GM18498 (cell line): ENCODE data around the gene LCNL1.

Source experiments
- ATAC-seq: cut with Tn5 transposase; IDR thresholded peaks from one replicate; pipeline ENCODE4 v1.9.1; 2021; ENCODE audit warnings: mild to moderate bottlenecking, moderate library complexity; ENCODE audit not compliant: unreplicated experiment

Gene LCNL1

DNA sequence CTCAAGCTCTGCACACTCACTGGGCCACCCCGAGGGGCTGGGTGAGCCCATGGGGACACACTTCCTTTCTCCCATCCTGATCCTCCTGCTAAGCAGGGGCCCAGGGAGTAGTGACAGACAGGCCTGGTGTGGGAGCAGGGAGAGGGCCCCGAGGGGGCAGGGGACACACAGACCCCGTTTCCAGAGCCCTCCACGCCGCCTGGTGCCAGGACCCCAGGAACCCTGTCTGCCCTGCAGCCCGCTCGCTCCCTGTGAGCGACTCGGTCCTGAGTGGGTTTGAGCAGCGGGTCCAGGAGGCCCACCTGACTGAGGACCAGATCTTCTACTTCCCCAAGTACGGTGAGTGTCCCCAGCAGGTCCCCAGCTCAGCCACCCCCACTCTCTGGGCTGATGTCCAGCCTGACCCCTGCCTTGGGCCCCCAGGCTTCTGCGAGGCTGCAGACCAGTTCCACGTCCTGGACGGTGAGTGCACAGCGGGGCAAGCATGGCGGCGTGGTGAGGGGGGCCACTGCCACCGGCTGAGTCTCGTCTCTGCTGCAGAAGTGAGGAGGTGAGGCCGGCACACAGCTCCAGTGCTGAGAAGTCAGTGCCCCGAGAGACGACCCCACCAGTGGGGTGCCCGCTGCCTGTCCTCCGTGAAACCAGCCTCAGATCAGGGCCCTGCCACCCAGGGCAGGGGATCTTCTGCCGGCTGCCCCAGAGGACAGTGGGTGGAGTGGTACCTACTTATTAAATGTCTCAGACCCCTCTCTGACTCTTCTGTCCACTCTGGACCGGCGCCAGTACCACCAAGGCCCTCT is 36.4 kb upstream of the LCNL1 start:
- ATAC-seq, result no peak

DNA sequence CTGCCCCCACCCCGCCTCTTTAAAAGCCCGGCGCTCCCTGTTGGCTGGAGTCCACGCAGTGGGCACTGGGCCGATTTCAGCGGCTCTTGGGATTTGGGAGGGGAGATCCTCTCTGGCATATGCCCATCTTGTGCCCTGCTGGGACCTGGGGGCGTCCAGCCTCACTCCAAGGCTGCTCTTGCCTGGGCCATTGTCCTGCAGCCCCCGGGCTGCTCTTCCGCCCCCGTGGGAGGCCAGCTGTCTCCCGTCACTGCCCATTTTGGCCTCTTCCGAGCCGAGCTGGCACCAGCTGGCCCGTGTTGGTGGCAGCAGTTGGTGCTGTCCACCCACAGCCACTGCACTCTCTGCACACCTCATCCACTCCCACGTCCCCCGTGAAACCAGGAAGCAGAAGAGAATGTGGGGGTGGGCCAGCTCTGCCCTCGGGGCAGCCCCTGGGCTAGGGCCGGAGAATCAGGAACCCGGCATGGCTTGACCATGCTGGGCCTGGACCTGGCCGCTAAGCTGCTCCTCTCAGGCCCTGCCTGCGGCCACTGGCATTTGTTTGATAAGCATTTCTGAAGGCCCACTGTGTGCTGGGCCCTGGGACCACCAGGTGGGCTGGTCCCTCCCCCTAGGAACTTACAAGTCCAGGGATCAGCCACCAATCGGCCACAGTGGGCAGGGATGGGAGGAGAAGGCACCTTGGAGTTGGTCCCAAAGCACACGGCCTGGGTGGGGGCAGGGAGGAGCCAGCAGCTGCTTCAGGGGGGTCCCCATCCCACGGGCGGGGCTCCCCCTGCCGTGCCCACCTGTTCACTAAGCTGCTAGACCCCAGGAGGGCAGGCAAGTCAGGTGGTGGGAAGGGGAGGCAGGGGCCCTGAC is 35.5 kb upstream of the LCNL1 start:
- no peak for ATAC-seq

DNA sequence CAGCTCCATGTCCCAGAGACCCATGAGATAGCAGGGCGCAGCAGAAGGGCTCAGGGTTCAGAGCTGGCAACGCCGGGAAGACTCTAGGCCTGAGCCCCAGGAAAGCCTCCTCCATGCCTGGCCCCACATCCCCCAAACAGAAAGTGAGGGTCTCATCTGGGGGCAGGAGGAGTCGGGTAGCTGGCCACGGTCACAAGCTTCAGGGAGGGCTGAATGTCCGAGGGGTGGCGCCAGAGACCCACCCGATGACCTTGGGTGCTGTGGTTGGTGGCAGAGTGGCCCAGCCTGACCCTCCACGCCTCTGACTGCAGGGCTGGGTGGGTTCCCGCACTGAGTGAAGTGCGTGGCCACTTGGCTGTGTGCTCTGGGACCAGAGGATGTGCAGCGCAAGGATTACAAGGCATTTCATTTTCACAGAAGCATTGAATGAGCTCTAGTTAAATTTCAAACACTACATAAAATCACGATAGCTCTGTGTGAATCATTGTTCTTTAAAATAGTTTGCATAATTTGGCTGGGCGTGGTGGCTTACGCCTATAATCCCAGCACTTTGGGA is 34.8 kb upstream of the LCNL1 start:
- no peak for ATAC-seq

DNA sequence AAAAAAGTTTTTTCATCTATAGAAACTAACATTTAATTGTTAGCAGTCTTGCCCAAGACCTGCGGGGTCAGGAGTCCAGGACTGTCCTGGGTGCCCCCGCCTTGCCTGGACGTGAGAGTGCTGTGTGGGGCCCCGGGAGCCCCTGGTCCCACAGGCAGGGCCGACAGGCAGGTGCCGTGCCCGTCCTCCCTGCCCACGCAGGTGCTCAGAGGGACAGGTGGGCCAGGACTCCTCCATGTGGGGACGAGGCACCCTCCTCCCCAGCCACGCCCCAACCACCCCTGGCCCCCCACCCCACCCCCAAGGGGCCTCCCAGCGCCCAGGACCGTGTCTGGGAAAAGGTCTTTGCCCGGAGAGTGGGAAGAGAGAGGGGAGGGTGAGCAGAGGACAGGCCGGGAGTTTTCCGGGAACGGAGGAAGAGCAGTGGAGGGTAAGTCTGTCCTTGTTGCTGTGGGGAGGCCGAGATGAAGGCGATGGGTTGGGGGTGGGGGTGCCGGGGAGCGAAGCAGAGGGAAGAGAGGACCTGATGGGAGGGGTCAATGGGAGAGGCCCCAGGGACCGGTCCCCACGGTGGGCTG is 33.5 kb upstream of the LCNL1 start:
- no peak for ATAC-seq

DNA sequence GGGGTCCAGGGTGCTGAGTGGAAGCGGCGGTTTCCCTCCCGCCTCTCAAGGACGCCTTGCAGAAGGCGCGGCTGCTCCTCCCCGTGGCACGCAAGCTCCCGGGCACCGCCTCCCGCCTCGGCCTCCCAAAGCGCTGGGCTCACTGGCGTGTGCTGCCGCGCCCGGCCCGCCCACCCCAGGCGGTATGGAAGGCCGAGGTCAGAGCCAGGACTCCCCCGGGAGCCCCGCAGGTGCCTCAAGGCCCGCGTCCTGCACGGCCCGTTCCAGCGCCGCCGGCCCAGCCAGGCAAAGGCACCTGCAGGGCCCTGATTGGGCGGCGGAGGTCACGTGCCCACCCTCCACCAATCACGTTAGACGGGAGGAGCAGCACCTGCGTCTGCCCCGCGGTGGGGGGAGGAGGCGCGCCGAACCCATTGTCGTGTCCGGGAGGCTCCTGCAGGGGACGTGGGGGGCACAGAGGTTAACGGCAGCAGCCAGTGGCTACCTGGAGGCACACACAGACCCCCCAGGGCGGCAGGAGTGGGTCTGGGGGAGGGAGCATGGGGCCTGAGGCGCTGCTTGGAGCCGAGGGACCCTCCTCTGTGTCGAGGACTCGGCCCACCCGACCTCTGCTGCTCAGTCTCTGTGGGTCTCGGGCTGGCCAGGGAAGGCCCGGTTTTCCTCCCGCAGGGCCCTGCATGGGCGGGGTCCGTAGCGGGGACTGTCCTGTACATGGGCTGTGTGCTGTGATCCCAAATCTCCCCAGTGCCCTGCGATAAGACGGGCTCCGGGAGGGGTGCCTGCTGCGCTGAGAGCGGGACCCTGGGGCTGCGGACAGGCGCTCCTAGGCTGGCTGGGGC is 32.8 kb upstream of the LCNL1 start:
- peak; percentile 84 for ATAC-seq

DNA sequence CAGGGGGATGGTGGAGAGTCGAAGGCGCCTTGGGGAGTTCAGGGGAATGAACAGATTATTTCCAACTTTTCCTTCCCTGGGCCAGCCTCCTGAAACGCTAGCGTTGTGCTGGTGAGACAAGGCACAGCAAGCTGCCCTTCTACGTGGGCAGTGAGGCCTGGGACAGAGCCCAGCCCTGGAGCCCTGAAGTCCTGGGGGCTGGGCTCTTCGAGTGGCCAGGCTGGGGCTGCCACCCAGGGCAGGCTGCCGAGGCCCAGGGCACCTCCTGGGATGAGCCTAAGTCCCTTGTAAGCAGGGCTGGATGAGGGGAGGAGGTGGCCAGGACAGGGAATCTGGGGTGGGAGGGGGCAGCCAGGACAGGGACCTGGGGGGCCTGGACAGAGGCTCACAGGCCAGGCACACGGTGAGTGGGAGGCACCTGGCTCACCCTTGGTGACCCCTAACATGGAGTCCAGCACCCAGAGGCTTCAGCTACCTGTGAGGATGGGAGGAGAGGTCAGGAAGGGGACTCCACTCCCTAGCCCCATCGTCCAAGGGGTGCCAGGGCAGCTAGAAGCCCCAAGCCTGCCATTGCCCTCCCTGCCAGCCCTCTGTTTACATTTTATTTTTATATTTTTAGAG is 32.0 kb upstream of the LCNL1 start:
- ATAC-seq, result no peak

DNA sequence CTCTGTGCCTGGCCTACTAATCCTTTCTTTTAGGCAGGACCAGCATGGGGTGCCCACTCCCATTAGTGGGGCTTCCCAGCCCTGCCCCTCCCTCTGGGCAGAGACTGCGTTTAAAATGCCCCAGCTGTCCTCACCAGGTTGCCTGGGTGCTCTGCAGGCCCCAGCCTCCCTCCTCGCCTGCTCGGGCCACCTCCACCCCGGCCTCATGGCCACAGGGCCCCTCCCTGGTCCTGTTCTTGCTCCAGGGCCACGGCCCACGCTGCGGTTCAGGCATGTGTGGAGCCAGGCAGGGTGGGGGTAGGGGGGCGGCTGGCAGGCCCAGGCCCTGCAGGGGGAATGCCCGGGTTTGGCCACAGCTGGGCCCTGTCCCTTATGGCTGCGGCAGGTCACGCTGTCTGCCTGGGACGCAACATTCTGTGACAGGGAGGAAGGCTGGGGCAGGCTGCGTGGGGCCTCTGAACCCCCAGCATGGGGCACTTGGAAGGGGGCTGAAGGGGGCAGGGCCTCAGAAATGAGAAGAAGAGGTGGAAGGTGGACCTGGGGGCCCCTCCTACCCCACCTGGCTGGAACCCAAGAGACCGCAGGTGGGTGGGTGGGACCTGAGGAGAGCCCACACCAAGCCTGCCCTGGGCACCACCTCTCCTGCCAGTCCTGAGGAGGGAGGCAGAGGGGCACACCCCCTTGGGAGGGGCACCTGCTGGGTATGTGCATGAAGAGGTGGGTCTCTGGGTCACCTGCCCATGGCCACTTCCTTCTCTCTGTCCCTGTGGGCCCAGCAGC is 31.1 kb upstream of the LCNL1 start, which contains the start of gene LCN12:
Gene LCN12, plus strand, starts transcription at position 733 of the 780 bp plus-strand sequence. CDS start 55 bp downstream, outside the sequence.
- no peak for ATAC-seq

DNA sequence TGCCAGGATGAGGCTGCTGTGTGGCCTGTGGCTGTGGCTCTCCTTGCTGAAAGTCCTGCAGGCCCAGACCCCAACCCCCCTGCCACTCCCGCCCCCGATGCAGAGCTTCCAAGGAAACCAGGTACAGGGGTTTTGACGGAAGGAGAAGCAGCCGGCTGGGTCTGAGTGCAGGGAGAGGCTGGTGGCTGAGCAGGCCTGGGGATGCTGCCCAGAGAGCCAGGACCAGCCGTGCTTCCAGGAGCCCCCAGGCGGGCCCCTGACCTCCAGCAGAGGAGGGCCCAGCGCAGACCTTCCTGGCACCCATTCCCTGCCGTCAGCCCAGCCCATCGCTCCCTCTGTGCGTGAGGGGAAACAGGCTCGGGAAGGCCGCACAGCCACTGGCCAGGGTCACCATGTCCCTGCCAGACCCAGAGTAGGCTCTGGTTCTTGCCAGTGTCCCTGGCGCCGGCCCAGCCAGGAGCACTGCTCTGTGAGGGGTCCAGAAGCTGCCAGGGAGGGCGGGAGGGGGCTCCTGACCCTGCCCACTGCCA is 30.4 kb upstream of the LCNL1 start:
- ATAC-seq, result no peak

DNA sequence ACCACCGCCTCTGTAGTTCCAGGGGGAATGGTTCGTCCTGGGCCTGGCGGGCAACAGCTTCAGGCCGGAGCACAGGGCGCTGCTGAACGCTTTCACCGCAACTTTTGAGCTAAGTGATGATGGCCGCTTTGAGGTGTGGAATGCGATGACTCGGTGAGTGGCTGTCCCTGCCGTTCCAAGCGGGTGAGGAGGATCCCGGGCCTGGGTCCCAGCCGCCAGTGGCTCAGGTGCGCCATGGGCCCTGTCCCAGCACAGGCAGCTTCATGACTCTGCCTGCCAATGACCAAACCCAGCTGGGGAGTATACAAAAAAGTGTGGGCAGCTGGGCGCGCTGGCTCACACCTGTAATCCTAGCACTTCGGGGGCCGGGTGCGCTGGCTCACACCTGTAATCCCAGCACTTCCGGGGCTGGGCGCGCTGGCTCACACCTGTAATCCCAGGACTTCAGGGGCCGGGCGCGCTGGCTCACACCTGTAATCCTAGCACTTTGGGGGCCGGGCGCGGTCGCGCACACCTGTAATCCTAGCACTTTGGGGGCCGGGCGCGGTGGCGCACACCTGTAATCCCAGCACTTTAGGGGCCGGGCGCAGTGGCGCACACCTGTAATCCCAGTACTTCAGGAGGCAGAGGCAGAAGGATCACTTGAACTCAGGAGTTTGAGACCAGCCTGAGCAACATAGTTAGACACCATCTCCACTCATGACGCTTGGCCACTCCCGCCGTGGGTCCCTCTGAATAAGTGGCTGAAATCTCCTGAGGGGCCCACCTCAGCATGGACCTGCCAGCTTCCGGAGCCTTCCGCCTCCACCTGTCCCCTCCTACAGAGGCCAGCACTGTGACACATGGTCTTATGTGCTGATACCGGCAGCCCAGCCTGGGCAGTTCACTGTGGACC is 29.7 kb upstream of the LCNL1 start:
- ATAC-seq, result no peak

DNA sequence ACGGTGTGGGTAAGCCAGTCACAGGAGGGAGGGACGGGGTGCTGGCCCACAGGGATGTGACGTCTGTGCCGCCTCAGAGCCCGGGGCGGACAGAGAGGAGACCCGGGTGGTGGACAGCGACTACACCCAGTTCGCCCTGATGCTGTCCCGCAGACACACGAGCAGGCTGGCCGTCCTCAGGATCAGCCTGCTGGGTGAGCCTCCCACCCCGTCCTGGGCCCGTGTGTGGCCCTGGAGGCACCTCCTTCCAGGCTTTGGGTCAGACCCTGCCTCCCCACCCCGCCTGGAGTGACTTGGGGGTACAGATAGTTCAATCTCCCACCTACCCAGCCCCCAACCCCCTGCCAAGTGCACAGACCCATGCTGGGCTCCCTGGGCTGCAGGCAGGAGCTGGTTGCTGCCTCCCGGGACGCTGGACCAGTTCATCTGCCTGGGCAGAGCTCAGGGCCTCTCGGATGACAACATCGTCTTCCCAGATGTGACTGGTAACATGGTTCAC is 29.0 kb upstream of the LCNL1 start:
- ATAC-seq, result no peak

DNA sequence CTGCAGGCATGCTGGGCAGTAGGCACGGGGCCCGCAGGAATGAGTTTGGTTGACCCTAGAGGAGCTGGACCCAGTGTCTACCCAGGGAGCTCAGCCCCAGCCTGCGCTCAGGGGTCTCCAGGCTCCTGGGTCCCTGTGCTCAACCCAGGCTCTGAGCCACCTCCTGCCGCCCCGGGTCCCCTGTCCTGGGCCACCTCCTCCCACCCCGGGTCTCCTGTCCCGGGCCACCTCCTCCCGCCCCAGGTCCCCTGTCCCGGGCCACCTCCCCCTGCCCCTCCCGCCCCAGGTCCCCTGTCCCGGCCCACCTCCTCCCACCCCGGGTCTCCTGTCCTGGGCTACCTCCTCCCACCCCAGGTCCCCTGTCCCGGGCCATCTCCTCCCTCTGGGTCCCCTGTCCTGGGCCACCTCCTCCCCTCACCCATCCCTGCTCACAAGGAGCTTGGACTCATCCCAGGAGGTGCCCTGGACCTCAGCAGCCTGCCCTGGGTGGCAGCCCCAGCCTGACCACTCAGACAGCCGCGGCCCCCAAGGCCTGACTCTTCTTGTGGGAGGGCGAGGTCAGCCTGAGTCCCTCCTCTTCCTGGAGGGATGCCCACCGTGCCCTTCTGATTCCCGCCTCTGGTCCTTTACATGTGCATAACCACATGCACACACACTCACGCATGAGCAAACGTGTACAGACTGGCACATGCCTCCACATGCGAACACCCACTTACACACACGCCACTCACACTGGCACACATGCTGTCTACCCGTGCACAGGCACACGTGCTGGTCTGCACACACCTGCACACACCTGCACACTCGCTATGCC is 28.3 kb upstream of the LCNL1 start:
- ATAC-seq, result no peak

DNA sequence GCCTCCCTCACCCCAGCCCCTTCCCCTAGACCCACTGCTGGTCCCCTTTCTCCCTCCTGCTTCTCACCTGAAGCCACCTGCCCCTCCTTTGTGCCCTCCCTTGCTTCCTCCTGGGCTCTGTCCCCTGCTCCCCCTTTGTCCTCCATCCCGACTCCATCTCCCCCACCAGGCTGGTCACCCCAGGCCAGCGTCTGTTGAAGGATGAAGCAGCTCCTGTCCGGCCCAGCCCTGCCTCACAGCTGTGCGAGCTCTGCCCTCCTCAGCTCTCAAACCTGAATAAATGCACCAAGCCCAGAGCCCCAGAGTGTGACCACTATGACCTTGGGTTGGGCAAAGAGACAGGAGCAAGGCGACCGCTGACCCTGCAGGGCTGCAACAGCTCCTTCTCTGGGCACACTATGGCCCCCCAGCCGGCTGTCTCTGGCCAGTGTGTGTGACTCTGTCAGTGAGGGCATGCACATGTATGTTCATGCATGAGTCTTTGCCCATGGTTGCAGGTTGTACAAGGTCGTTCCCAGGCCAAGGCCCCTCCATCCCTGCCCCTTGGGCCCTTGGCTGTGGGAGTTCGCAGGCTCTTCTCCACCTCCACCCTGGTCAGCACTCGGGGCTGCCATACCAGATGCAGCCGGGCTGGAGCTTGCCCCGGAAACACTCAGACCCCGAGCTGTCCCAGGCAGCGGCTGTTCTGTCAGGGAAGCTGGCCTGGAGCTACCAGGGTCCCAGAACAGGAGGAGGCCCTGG is 27.4 kb upstream of the LCNL1 start:
- ATAC-seq, result no peak

DNA sequence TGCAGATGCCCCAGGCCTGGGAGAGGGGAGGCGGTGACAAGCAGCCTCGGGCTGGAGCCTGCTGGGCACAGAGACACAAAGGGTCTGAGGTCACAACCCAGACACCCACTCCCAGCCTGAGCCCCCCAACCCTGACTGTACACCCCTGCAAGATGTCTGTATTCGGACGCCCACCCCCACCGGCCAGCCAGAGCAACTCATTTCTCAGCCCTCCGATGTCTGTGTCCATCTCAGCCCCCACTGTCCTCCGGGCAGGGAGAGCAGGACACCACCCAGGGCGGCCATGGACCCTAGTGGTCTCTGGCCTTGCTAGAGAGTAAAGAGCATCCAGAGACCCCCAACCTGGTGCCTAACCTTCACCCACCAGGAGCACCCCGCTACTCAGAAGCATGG is 26.9 kb upstream of the LCNL1 start:
- ATAC-seq, result no peak

DNA sequence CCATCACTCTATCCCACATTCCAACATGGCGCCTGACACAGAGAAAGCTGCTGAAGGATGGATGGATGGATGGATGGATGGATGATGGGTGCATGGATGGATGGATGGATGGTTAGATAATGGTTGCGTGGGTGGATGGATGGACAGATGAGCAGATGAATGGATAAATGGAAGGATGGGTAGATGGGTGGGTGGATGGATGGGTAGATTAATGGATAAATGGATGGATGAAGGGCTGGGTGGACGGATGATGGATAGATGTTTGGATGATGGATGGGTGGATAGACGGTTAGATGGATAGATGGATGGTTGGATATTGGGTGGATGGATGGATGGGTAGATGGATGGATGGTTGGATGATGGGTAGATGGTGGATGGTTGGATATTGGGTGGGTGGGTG is 26.2 kb upstream of the LCNL1 start:
- ATAC-seq, result no peak

DNA sequence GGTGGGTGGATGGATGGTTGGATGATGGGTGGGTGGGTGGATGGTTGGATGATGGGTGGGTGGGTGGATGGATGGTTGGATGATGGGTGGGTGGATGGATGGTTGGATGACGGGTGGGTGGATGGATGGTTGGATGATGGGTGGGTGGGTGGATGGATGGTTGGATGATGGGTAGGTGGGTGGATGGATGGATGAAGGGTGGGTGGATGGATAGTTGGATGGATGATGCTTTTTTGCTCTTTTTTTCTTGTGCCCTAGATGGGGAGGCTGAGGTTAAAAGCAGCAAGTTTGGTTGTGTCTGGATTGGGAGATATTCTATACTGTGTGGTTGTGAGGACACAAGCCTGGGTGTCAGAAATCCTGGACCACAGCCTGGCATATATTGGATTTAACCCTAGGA is 25.3 kb upstream of the LCNL1 start:
- ATAC-seq, result no peak

DNA sequence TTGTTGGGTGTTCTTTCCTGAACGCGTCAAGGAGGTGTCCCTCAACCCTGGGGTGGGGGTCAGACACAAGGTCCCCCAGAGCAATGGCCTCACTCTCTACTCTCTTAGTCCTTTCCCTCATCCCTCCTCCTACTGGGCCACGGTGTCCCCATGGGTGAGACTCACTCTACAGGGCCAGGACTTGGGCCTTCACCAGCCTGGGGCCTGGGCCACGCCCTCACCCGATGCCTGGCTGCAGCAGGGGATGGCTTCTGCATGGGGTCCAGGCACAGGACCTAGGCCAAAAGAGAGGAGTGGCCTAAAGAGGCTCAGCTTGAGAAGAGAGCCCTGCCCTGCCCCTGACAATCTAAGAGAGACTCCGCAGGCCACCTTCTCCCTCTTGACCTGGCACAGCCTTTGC is 24.9 kb upstream of the LCNL1 start:
- ATAC-seq, result no peak
